Neural cell (in vitro differentiated cells): Measurements from ENCODE around the gene MSI2. TPM values are rescaled to one million over a fixed set of nuclear protein-coding genes. Genes with fewer than 3 reads are reported as not detected.

ENCODE experiments used
- H2AFZ ChIP-seq: fragments of 200-600, 300-800 bp; sonication (generic), shearing (Covaris generic); 2 replicates; pipeline ENCODE4 v1.6.0; 2014; ENCODE audit warnings: low read depth, mild to moderate bottlenecking, antibody characterized with exemption, low read length, moderate library complexity
- H3F3A ChIP-seq: fragments of 200-600 bp; shearing (Covaris generic); 2 replicates; pipeline ENCODE4 v1.6.1; 2016; ENCODE audit warnings: mild to moderate bottlenecking, moderate library complexity, mixed read lengths, antibody characterized with exemption, low read length; ENCODE audit not compliant: insufficient read depth, poor library complexity, severe bottlenecking
- H3K27ac ChIP-seq: fragments of 200-600, 300-800 bp; sonication (generic), shearing (Covaris generic); 2 replicates; pipeline ENCODE4 v1.5.1; 2014; ENCODE audit warnings: mild to moderate bottlenecking, low read length, moderate library complexity
- H3K27me3 ChIP-seq: fragments of 300-800, 200-600 bp; sonication (generic), shearing (Covaris generic); 2 replicates; pipeline ENCODE4 v1.6.0; 2014; ENCODE audit warnings: mild to moderate bottlenecking, low read depth, low read length, moderate library complexity; ENCODE audit not compliant: insufficient read depth
- H3K36me3 ChIP-seq: fragments of 300-800, 200-600 bp; sonication (generic), shearing (Covaris generic); 2 replicates; pipeline ENCODE4 v1.5.1; 2014; ENCODE audit warnings: mild to moderate bottlenecking, antibody characterized with exemption, low read length, moderate library complexity; ENCODE audit not compliant: insufficient read depth
- H3K4me2 ChIP-seq: fragments of 300-800, 200-600 bp; sonication (generic), shearing (Covaris generic); 2 replicates; pipeline ENCODE4 v1.6.0; 2014; ENCODE audit warnings: mild to moderate bottlenecking, low read length
- H3K4me3 ChIP-seq: fragments of 300-800, 200-600 bp; sonication (generic), shearing (Covaris generic); 2 replicates; pipeline ENCODE4 v1.5.1; 2014; ENCODE audit warnings: mild to moderate bottlenecking, low read length, moderate library complexity
- H3K79me2 ChIP-seq: fragments of 200-600 bp; shearing (Covaris generic); replicated peaks from 2 replicates; pipeline ENCODE4 v1.6.0; 2014; ENCODE audit warnings: mild to moderate bottlenecking, low read length, moderate library complexity; ENCODE audit not compliant: insufficient read depth
- H3K9ac ChIP-seq: fragments of 300-800, 200-600 bp; sonication (generic), shearing (Covaris generic); 2 replicates; pipeline ENCODE4 v1.6.1; 2016; ENCODE audit warnings: mild to moderate bottlenecking, low read length, mixed read lengths
- H3K9me2 ChIP-seq: fragments of 200-600 bp; shearing (Covaris generic); 2 replicates; pipeline ENCODE4 v1.6.1; 2016; ENCODE audit warnings: mild to moderate bottlenecking, low read length, mixed read lengths; ENCODE audit not compliant: insufficient read depth
- H3K9me3 ChIP-seq: fragments of 200-600, 300-800 bp; sonication (generic), shearing (Covaris generic); 2 replicates; pipeline ENCODE4 v1.6.1; 2016; ENCODE audit warnings: mild to moderate bottlenecking, mixed run types, low read length, moderate library complexity, mixed read lengths
- H4K20me1 ChIP-seq: fragments of 200-600 bp; shearing (Covaris generic); 2 replicates; pipeline ENCODE4 v1.6.1; 2016; ENCODE audit warnings: mild to moderate bottlenecking, mixed run types; ENCODE audit not compliant: insufficient read depth
- CTCF ChIP-seq: fragments of 450-650 bp; IDR thresholded peaks from 2 replicates; pipeline ENCODE4 v1.5.1; 2014; ENCODE audit warnings: antibody characterized with exemption, mild to moderate bottlenecking, moderate library complexity; ENCODE audit not compliant: poor library complexity, severe bottlenecking
- EP300 ChIP-seq: fragments of 450-650 bp; conservative IDR thresholded peaks from 2 replicates; pipeline ENCODE4 v1.6.1; 2014; ENCODE audit warnings: antibody characterized with exemption, mild to moderate bottlenecking, moderate library complexity; ENCODE audit not compliant: poor library complexity, severe bottlenecking
- EZH2 ChIP-seq: fragments of 200-600, 300-800 bp; shearing (Covaris generic), sonication (generic); IDR thresholded peaks from 2 replicates; pipeline ENCODE4 v1.6.1; 2014; ENCODE audit warnings: antibody characterized with exemption, low read length, borderline replicate concordance, mild to moderate bottlenecking; ENCODE audit not compliant: insufficient read depth, poor library complexity, severe bottlenecking
- MXI1 ChIP-seq: fragments of 450-650 bp; conservative IDR thresholded peaks from 2 replicates; pipeline ENCODE4 v1.6.1; 2014; ENCODE audit warnings: antibody characterized with exemption, mild to moderate bottlenecking; ENCODE audit not compliant: poor library complexity, severe bottlenecking
- POLR2AphosphoS5 ChIP-seq: IDR thresholded peaks from 2 replicates; pipeline ENCODE4 v1.6.1; 2012
- RAD21 ChIP-seq: fragments of 450-650 bp; conservative IDR thresholded peaks from 2 replicates; pipeline ENCODE4 v1.6.1; 2014; ENCODE audit warnings: antibody characterized with exemption, mild to moderate bottlenecking, moderate library complexity
- REST ChIP-seq: IDR thresholded peaks from 2 replicates; pipeline ENCODE4 v1.6.1; 2012; ENCODE audit warnings: borderline replicate concordance
- SMC3 ChIP-seq: fragments of 450-650 bp; conservative IDR thresholded peaks from 2 replicates; pipeline ENCODE4 v1.6.1; 2014; ENCODE audit warnings: antibody characterized with exemption, mild to moderate bottlenecking, moderate library complexity; ENCODE audit not compliant: poor library complexity
- TAF1 ChIP-seq: IDR thresholded peaks from 2 replicates; pipeline ENCODE4 v1.6.1; 2012; ENCODE audit warnings: low read depth
- polyA plus RNA-seq: library from polyadenylated mRNA; depleted of rRNA; stranded (reverse); fragments of >200 nt; gene quantifications from 2 replicates; pipeline ENCODE4 v1.2.3, GENCODE V29; 2014

MSI2 gene
- polyA plus RNA-seq, 1 donor from 2014 or later, result 61.4 TPM

- Histone ChIP-seq H3K27ac (no peak overlapping the region), H3K9ac (no peak overlapping the region), H3K4me2 (no peak overlapping the region), H3F3A (no peaks in the 10 kb centered on the region), H2AFZ (no peak overlapping the region), H3K27me3 (no peaks in the 10 kb centered on the region), H3K9me2 (no peaks in the 10 kb centered on the region), H3K36me3 (no peaks in the 10 kb centered on the region), H3K4me3 (no peak overlapping the region), H3K79me2 (peaks cover 36% of the 10 kb centered on the region), H4K20me1 (no peaks in the 10 kb centered on the region), H3K9me3 (no peaks in the 10 kb centered on the region)
- TF ChIP-seq POLR2AphosphoS5, result no peak
- TF ChIP-seq RAD21, result no peak
- TF ChIP-seq MXI1, result no peak
- TF ChIP-seq REST, result no peak
- TF ChIP-seq EZH2, result no peak
Observed at GRCh38 chr17:57459286-57459915, 203.1 kb downstream of the MSI2 start.

- H3K9ac ChIP-seq, result no peak overlapping the region
- H3F3A ChIP-seq, result no peaks in the 10 kb centered on the region
- no peak overlapping the region for H3K4me3 ChIP-seq
- no peak for TF ChIP-seq REST
- TF ChIP-seq EZH2, result no peak
- no peak for TF ChIP-seq SMC3
- no peak for TF ChIP-seq MXI1
- no peak for TF ChIP-seq EP300
- no peak for TF ChIP-seq POLR2AphosphoS5
- no peak for TF ChIP-seq TAF1
- no peak for TF ChIP-seq RAD21
- no peak for TF ChIP-seq CTCF
- H3K79me2 ChIP-seq, result peaks cover 36% of the 10 kb centered on the region
- H3K9me2 ChIP-seq, result no peaks in the 10 kb centered on the region
- no peaks in the 10 kb centered on the region for H3K9me3 ChIP-seq
- H3K4me2 ChIP-seq, result no peak overlapping the region
- no peak overlapping the region for H3K27ac ChIP-seq
- H2AFZ ChIP-seq, result no peak overlapping the region
- no peaks in the 10 kb centered on the region for H4K20me1 ChIP-seq
- no peaks in the 10 kb centered on the region for H3K36me3 ChIP-seq
- no peaks in the 10 kb centered on the region for H3K27me3 ChIP-seq
Observed at GRCh38 chr17:57461082-57461481, 204.8 kb downstream of the MSI2 start.
